IMR-90 (cell line): ENCODE data around the gene TNFAIP8. TPM values are rescaled to one million over a fixed set of nuclear protein-coding genes. Genes with fewer than 3 reads are reported as not detected.

Experiments
- ATAC-seq: fragments of 200-7000 bp; cut with Tn5 transposase; 2 replicates; pipeline ENCODE4 v1.9.1; 2020; ENCODE audit warnings: low read depth, mild to moderate bottlenecking, moderate library complexity
- BruUV-seq: library from RNA; stranded (reverse); fragments of 400-500 nt; replicated peaks from 2 replicates; lab custom pipeline; 2021; lab: Mats Ljungman, UMichigan
- CTCF ChIA-PET: fragments of 300-600 bp; formaldehyde crosslinking; extraction: SDS; loops from one replicate; lab custom pipeline; 2021; ENCODE audit warnings: antibody characterized with exemption; lab: Yijun Ruan, JAX
- POLR2A ChIA-PET: fragments of 300-600 bp; sonication (Branson Sonifier 250); formaldehyde crosslinking; loops from one replicate; lab custom pipeline; 2022; ENCODE audit warnings: antibody characterized with exemption; ENCODE audit not compliant: unreplicated experiment; lab: Charles Lee
- DNase-seq: peaks from one replicate; pipeline ENCODE4 v3.0.0; 2013
- H2AFZ ChIP-seq: replicated peaks from 2 replicates; pipeline ENCODE3; 2013; ENCODE audit warnings: low read length, mild to moderate bottlenecking; ENCODE audit not compliant: poor library complexity
- H2AK5ac ChIP-seq: 2 replicates; pipeline ENCODE4 v1.6.1; 2013; ENCODE audit warnings: low read depth, low read length, inconsistent platforms
- H2AK9ac ChIP-seq: replicated peaks from 2 replicates; pipeline ENCODE3; 2013; ENCODE audit warnings: mild to moderate bottlenecking, low read depth, low read length, moderate library complexity; ENCODE audit not compliant: poor library complexity
- H2BK120ac ChIP-seq: 2 replicates; pipeline ENCODE4 v1.6.1; 2013; ENCODE audit warnings: low read depth, low read length, inconsistent platforms
- H2BK15ac ChIP-seq: 3 replicates; pipeline ENCODE4 v1.6.1; 2013; ENCODE audit warnings: low read depth, low read length, inconsistent platforms
- H2BK20ac ChIP-seq: 2 replicates; pipeline ENCODE4 v1.6.1; 2013; ENCODE audit warnings: low read depth, mild to moderate bottlenecking, inconsistent platforms, low read length, moderate library complexity
- H2BK5ac ChIP-seq: 2 replicates; pipeline ENCODE4 v1.6.1; 2013; ENCODE audit warnings: mild to moderate bottlenecking, low read depth, low read length, inconsistent platforms; ENCODE audit not compliant: poor library complexity, severe bottlenecking
- H3K14ac ChIP-seq: replicated peaks from 2 replicates; pipeline ENCODE4 v1.6.1; 2013; ENCODE audit warnings: low read depth, low read length, inconsistent platforms
- H3K18ac ChIP-seq: 2 replicates; pipeline ENCODE4 v1.6.1; 2013; ENCODE audit warnings: low read depth, low read length, control low read depth
- H3K23ac ChIP-seq: 2 replicates; pipeline ENCODE4 v1.6.1; 2013; ENCODE audit warnings: low read depth, low read length, inconsistent platforms
- H3K27ac ChIP-seq: 2 replicates; pipeline ENCODE4 v1.5.1; 2013; ENCODE audit warnings: mild to moderate bottlenecking, control low read depth, low read length; ENCODE audit not compliant: insufficient read depth
- H3K27me3 ChIP-seq: 2 replicates; pipeline ENCODE4 v1.6.1; 2013; ENCODE audit warnings: low read length; ENCODE audit not compliant: control insufficient read depth, insufficient read depth
- H3K36me3 ChIP-seq: 2 replicates; pipeline ENCODE4 v1.6.1; 2013; ENCODE audit warnings: low read length, mixed read lengths; ENCODE audit not compliant: control insufficient read depth, insufficient read depth
- H3K4ac ChIP-seq: 2 replicates; pipeline ENCODE4 v1.6.1; 2013; ENCODE audit warnings: low read depth, low read length, inconsistent platforms
- H3K4me1 ChIP-seq: 2 replicates; pipeline ENCODE4 v1.6.1; 2013; ENCODE audit warnings: low read length, mixed read lengths; ENCODE audit not compliant: control insufficient read depth, insufficient read depth
- H3K4me2 ChIP-seq: 2 replicates; pipeline ENCODE4 v1.6.1; 2013; ENCODE audit warnings: low read depth, mild to moderate bottlenecking, control low read depth, low read length, moderate library complexity
- H3K4me3 ChIP-seq: 2 replicates; pipeline ENCODE4 v1.5.1; 2013; ENCODE audit warnings: low read depth, mild to moderate bottlenecking, control low read depth, low read length, moderate library complexity; ENCODE audit not compliant: insufficient read depth
- H3K56ac ChIP-seq: 2 replicates; pipeline ENCODE4 v1.6.1; 2013; ENCODE audit warnings: low read length, inconsistent platforms; ENCODE audit not compliant: insufficient read depth; ENCODE audit errors: extremely low read depth
- H3K79me1 ChIP-seq, 2 experiments: 2 replicates each; pipeline ENCODE4 v1.6.1; 2013; ENCODE audit warnings: low read length in 2 of 2, inconsistent platforms in 1 of 2, low read depth in 1 of 2
- H3K9ac ChIP-seq: 2 replicates; pipeline ENCODE4 v1.6.1; 2013; ENCODE audit warnings: low read depth, low read length, control low read depth
- H3K9me1 ChIP-seq: 2 replicates; pipeline ENCODE4 v1.6.1; 2013; ENCODE audit warnings: low read length, inconsistent platforms; ENCODE audit not compliant: insufficient read depth
- H3K9me3 ChIP-seq: 2 replicates; pipeline ENCODE4 v1.6.1; 2013; ENCODE audit warnings: low read length; ENCODE audit not compliant: control insufficient read depth, insufficient read depth
- H4K20me1 ChIP-seq: 2 replicates; pipeline ENCODE4 v1.6.1; 2013; ENCODE audit warnings: low read length, inconsistent platforms; ENCODE audit not compliant: insufficient read depth
- H4K5ac ChIP-seq: 2 replicates; pipeline ENCODE4 v1.6.1; 2013; ENCODE audit warnings: mild to moderate bottlenecking, low read depth, low read length, control low read depth
- H4K8ac ChIP-seq, 2 experiments: 2 replicates each; pipeline ENCODE4 v1.6.1; 2013; ENCODE audit warnings: low read depth in 2 of 2, low read length in 2 of 2, control low read depth in 1 of 2, inconsistent platforms in 1 of 2
- H4K91ac ChIP-seq: 2 replicates; pipeline ENCODE4 v1.6.1; 2013; ENCODE audit warnings: low read depth, low read length, inconsistent platforms; ENCODE audit not compliant: insufficient read depth
- BHLHE40 ChIP-seq: fragments of 150-350 bp; IDR thresholded peaks from 2 replicates; pipeline ENCODE4 v1.6.1; 2016; ENCODE audit warnings: mild to moderate bottlenecking, low read depth, low read length
- CEBPB ChIP-seq: IDR thresholded peaks from 2 replicates; pipeline ENCODE4 v1.6.1; 2012; ENCODE audit warnings: low read depth, low read length, improper control_type of control experiment
- CHD1 ChIP-seq: IDR thresholded peaks from 2 replicates; pipeline ENCODE4 v1.6.1; 2012; ENCODE audit warnings: low read depth, low read length, improper control_type of control experiment
- FOS ChIP-seq: fragments of 150-350 bp; IDR thresholded peaks from 2 replicates; pipeline ENCODE4 v1.6.1; 2016; ENCODE audit warnings: low read depth, low read length
- MAFK ChIP-seq: IDR thresholded peaks from 2 replicates; pipeline ENCODE4 v1.6.1; 2012; ENCODE audit warnings: low read depth, low read length, improper control_type of control experiment
- MAZ ChIP-seq: IDR thresholded peaks from 2 replicates; pipeline ENCODE4 v1.6.1; 2012; ENCODE audit warnings: low read depth, mild to moderate bottlenecking, low read length, improper control_type of control experiment, moderate library complexity, borderline replicate concordance
- MXI1 ChIP-seq: IDR thresholded peaks from 2 replicates; pipeline ENCODE4 v1.6.1; 2012; ENCODE audit warnings: low read depth, mild to moderate bottlenecking, low read length, moderate library complexity, borderline replicate concordance
- NFE2L2 ChIP-seq: fragments of 150-350 bp; IDR thresholded peaks from 2 replicates; pipeline ENCODE4 v1.6.1; 2016; ENCODE audit warnings: low read depth, mild to moderate bottlenecking, low read length
- POLR2A ChIP-seq: IDR thresholded peaks from 2 replicates; pipeline ENCODE4 v1.6.1; 2012; ENCODE audit warnings: mild to moderate bottlenecking, low read depth, low read length
- RCOR1 ChIP-seq: IDR thresholded peaks from 2 replicates; pipeline ENCODE4 v1.6.1; 2012; ENCODE audit warnings: mild to moderate bottlenecking, low read length, improper control_type of control experiment; ENCODE audit not compliant: insufficient replicate concordance
- RFX5 ChIP-seq: IDR thresholded peaks from 2 replicates; pipeline ENCODE4 v1.8.0; 2012; ENCODE audit warnings: low read depth, mild to moderate bottlenecking, low read length, moderate library complexity
- SMC3 ChIP-seq: fragments of 150-350 bp; IDR thresholded peaks from 2 replicates; pipeline ENCODE4 v1.6.1; 2016; ENCODE audit warnings: low read depth, mild to moderate bottlenecking, antibody characterized with exemption, low read length, moderate library complexity
- WGBS, 2 experiments: methylation state at CpG; one replicate each; pipeline versions ENCODE4 v1.1.5 to v1.1.7; 2013; ENCODE audit warnings: missing lambda C conversion rate in 2 of 2; ENCODE audit not compliant: insufficient read length in 1 of 2; ENCODE audit errors: extremely low coverage in 2 of 2; 5-methylcytosine and 5-hydroxymethylcytosine counted together
- dilution Hi-C: fragments of 300-500 bp; cut with HindIII; formaldehyde crosslinking; loops from one replicate; pipeline ENCODE4 v1.14.3; 2018; ENCODE audit warnings: low sequenced_read_pairs; ENCODE audit not compliant: unreplicated experiment
- in situ Hi-C: fragments of 300-500 bp; cut with MboI; formaldehyde crosslinking; loops from 3 replicates; pipeline ENCODE4 v1.14.3; 2019; ENCODE audit warnings: low sequenced_read_pairs, inconsistent platforms, mixed read lengths
- intact Hi-C: fragments of 100-400 bp; cut with micrococcal nuclease; formaldehyde crosslinking; loops from 2 replicates; pipeline ENCODE4 v1.10.0; 2022
- polyA plus RNA-seq, 3 experiments: library from polyadenylated mRNA; depleted of rRNA; stranded (reverse); fragments of >200 nt; gene quantifications; 2 replicates each; pipeline ENCODE4 v1.2.3, GENCODE V29; 2012; ENCODE audit warnings: low replicate concordance in 1 of 3
- total RNA-seq: library from RNA; depleted of rRNA; stranded (reverse); fragments of >200 nt; gene quantifications from 2 replicates; pipeline ENCODE4 v1.2.3, GENCODE V29; 2012
- TF ChIP-seq, protein P1 (sequence below): conservative IDR thresholded peaks from 2 replicates; pipeline ENCODE4 v1.5.1; 2012; ENCODE audit warnings: mild to moderate bottlenecking, low read depth, low read length, improper control_type of control experiment
- TF ChIP-seq, protein P2 (sequence below): fragments of 150-350 bp; IDR thresholded peaks from 2 replicates; pipeline ENCODE4 v1.6.1; 2016; ENCODE audit warnings: low read depth, mild to moderate bottlenecking, low read length, moderate library complexity, borderline replicate concordance
- TF ChIP-seq, protein P3 (sequence below): fragments of 150-350 bp; IDR thresholded peaks from 2 replicates; pipeline ENCODE4 v1.6.1; 2017; ENCODE audit warnings: mild to moderate bottlenecking, antibody characterized with exemption, low read length, low read depth

TNFAIP8 gene
- total and polyA plus RNA-seq, 2 of the 4 experiments (the other 2 are of a cell fraction), result 20.3 to 29.9 TPM

DNA sequence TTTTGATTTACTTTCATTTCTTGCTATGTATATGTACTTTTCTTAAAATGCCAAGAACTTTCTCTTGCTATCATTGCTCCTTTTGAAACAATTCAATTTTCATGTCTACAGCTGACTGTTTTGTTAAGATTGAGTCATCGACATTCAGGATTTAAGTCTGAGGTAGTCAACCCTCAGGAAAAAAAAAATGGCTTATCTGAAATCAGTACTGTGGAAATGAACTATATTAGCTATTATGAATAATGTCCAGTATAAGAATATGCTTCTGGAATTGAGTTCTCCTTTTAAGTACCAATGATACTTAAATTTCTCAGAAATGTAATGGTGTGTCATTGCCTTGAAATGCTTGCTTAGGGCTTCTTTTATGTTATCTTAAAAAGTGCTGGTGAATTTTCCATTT, 37.9 kb downstream of the TNFAIP8 start:
- peak; percentile 35; the same call in 1 of the 2 replicates for ATAC-seq
- H2AK5ac ChIP-seq, result no peak overlapping the region
- no peak overlapping the region for H4K8ac ChIP-seq
- H4K5ac ChIP-seq, result no peak overlapping the region
- no peaks in the 10 kb centered on the region for H3K27me3 ChIP-seq
- no peak overlapping the region for H2BK20ac ChIP-seq
- no CpG with 5 or more reads among the region's 1 CpG for WGBS, 2 experiments
- H3K36me3 ChIP-seq, result peaks cover 7% of the 10 kb centered on the region
- no peak overlapping the region for H2AK9ac ChIP-seq
- peak; percentile 81 for DNase-seq
- no peak overlapping the region for H3K4me2 ChIP-seq
- ChIA-PET CTCF (interaction anchor here (0.7 to 1.5 kb wide), 2 partner anchors 15 to 18 kb away, joined by 3 to 4 read pairs; no protein-coding TSS in a partner anchor), POLR2A (no interaction called here)
- no peaks in the 10 kb centered on the region for H3K9me3 ChIP-seq
- H4K20me1 ChIP-seq, result no peaks in the 10 kb centered on the region
- no peak overlapping the region for H3K56ac ChIP-seq
- H4K91ac ChIP-seq, result no peak overlapping the region
- no peak overlapping the region for H3K27ac ChIP-seq
- no peak for TF ChIP-seq RCOR1
- TF ChIP-seq CHD1, result no peak
- TF ChIP-seq, protein P1, sequence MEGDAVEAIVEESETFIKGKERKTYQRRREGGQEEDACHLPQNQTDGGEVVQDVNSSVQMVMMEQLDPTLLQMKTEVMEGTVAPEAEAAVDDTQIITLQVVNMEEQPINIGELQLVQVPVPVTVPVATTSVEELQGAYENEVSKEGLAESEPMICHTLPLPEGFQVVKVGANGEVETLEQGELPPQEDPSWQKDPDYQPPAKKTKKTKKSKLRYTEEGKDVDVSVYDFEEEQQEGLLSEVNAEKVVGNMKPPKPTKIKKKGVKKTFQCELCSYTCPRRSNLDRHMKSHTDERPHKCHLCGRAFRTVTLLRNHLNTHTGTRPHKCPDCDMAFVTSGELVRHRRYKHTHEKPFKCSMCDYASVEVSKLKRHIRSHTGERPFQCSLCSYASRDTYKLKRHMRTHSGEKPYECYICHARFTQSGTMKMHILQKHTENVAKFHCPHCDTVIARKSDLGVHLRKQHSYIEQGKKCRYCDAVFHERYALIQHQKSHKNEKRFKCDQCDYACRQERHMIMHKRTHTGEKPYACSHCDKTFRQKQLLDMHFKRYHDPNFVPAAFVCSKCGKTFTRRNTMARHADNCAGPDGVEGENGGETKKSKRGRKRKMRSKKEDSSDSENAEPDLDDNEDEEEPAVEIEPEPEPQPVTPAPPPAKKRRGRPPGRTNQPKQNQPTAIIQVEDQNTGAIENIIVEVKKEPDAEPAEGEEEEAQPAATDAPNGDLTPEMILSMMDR, result no peak
- TF ChIP-seq MXI1, result no peak
- no peak for TF ChIP-seq MAFK
- no peak for TF ChIP-seq SMC3
- TF ChIP-seq NFE2L2, result no peak
- TF ChIP-seq, protein P2, sequence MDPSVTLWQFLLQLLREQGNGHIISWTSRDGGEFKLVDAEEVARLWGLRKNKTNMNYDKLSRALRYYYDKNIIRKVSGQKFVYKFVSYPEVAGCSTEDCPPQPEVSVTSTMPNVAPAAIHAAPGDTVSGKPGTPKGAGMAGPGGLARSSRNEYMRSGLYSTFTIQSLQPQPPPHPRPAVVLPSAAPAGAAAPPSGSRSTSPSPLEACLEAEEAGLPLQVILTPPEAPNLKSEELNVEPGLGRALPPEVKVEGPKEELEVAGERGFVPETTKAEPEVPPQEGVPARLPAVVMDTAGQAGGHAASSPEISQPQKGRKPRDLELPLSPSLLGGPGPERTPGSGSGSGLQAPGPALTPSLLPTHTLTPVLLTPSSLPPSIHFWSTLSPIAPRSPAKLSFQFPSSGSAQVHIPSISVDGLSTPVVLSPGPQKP, result no peak
- TF ChIP-seq RFX5, result no peak
- no peak for TF ChIP-seq FOS
- no peak for TF ChIP-seq CEBPB
- no peak for TF ChIP-seq POLR2A
- TF ChIP-seq MAZ, result no peak
- TF ChIP-seq, protein P3, sequence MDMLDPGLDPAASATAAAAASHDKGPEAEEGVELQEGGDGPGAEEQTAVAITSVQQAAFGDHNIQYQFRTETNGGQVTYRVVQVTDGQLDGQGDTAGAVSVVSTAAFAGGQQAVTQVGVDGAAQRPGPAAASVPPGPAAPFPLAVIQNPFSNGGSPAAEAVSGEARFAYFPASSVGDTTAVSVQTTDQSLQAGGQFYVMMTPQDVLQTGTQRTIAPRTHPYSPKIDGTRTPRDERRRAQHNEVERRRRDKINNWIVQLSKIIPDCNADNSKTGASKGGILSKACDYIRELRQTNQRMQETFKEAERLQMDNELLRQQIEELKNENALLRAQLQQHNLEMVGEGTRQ, result no peak
- no peak for TF ChIP-seq BHLHE40
- no peak overlapping the region for H3K4ac ChIP-seq
- no peak overlapping the region for H3K4me3 ChIP-seq
- BruUV-seq, result no TSS peak
- H3K79me1 ChIP-seq, result peaks cover 16 to 23% of the 10 kb centered on the region in 2 experiments
- H2BK120ac ChIP-seq, result no peak overlapping the region
- dilution Hi-C loops (no loop called here), in situ Hi-C loops (no loop called here), intact Hi-C loops (loop anchor here (5.0 kb wide), 1 partner anchor 36 kb away; the partner anchor contains the start of gene TNFAIP8)
- H3K4me1 ChIP-seq, result peaks cover 5% of the 10 kb centered on the region
- H3K9me1 ChIP-seq, result peaks cover 9% of the 10 kb centered on the region
- no peak overlapping the region for H3K9ac ChIP-seq
- no peak overlapping the region for H3K23ac ChIP-seq
- no peak overlapping the region for H3K14ac ChIP-seq
- H3K18ac ChIP-seq, result no peak overlapping the region
- H2BK15ac ChIP-seq, result no peak overlapping the region
- no peak overlapping the region for H2AFZ ChIP-seq
- H2BK5ac ChIP-seq, result no peak overlapping the region
